Adrenal gland (tissue), 5 donors: ENCODE measurements around the gene PLA2G2A.

Source experiments
- POLR2A ChIP-seq, 2 donors: fragments of 450-650 bp; IDR thresholded peaks; one replicate each; pipeline ENCODE4 v1.6.1; 2017; ENCODE audit warnings: antibody characterized with exemption in 2 of 2, mild to moderate bottlenecking in 2 of 2, moderate library complexity in 1 of 2
- TF ChIP-seq, protein P1 (sequence below), 6 experiments: fragments of 450-650 bp in 4 of 6; fragments of 200-600 bp in 2 of 6; sonication (generic) in 1 of 6; IDR thresholded peaks; 1 replicate in 5 of 6; 2 replicates in 1 of 6; pipeline versions ENCODE4 v1.5.1 to v1.8.0; 2016 to 2021; ENCODE audit warnings: antibody characterized with exemption in 6 of 6, mild to moderate bottlenecking in 2 of 6, moderate library complexity in 1 of 6
- donor health status: DM: no; HTN: no; CAD: no.

DNA sequence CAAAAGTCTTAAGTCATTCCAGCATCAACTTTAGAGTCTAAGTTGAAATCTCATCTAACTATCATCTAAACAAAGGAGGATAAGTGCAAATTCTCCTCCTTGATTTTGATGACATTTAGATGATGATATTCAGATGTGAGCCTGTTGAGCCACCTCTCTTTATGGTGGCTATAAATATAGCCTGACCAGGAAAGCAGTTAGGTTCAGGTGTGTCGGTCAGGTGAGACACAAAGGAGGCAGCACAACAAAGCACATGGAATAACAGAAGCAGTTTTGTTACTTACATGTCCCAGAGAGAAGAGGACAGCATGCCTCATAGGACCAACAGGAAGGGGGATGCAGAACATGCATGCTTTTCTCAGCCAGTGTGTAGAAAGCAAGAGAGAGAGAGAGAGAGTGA, 30.6 kb upstream of the PLA2G2A start:
- TF ChIP-seq, protein P1, sequence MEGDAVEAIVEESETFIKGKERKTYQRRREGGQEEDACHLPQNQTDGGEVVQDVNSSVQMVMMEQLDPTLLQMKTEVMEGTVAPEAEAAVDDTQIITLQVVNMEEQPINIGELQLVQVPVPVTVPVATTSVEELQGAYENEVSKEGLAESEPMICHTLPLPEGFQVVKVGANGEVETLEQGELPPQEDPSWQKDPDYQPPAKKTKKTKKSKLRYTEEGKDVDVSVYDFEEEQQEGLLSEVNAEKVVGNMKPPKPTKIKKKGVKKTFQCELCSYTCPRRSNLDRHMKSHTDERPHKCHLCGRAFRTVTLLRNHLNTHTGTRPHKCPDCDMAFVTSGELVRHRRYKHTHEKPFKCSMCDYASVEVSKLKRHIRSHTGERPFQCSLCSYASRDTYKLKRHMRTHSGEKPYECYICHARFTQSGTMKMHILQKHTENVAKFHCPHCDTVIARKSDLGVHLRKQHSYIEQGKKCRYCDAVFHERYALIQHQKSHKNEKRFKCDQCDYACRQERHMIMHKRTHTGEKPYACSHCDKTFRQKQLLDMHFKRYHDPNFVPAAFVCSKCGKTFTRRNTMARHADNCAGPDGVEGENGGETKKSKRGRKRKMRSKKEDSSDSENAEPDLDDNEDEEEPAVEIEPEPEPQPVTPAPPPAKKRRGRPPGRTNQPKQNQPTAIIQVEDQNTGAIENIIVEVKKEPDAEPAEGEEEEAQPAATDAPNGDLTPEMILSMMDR (IDR thresholded peaks at IDR 0.05) = no peak
- TF ChIP-seq POLR2A (IDR thresholded peaks at IDR 0.05) = no peak
